Stimulated activated CD4-positive, alpha-beta T cell treated with anti-CD3 and anti-CD28 coated beads, Interleukin-4, amount 100 ng/mL, for 24 hours (primary cell): ENCODE measurements around the gene ITPR1.

Experiments
- DNase-seq: peaks from one replicate; pipeline ENCODE4 v3.0.0-alpha.2; 2020

The ITPR1 gene

GRCh38 chr3:4839278-4839677 is 346.1 kb downstream of the ITPR1 start:
- no peak for DNase-seq

GRCh38 chr3:4841225-4841624 is 348.1 kb downstream of the ITPR1 start:
- no peak for DNase-seq

GRCh38 chr3:4841776-4842440 is 348.8 kb downstream of the ITPR1 start:
- no peak for DNase-seq

- DNase-seq, result no peak
Measured at GRCh38 chr3:4843619-4844018, 350.5 kb downstream of the ITPR1 start.

GRCh38 chr3:4845882-4846281 is 352.7 kb downstream of the ITPR1 start:
- DNase-seq, result no peak

GRCh38 chr3:4846543-4846942 is 353.4 kb downstream of the ITPR1 start:
- DNase-seq, result no peak

GRCh38 chr3:4848176-4848825 is 355.2 kb downstream of the ITPR1 start:
- DNase-seq, result no peak

GRCh38 chr3:4849136-4849535 is 356.0 kb downstream of the ITPR1 start:
- DNase-seq, result no peak

- DNase-seq, result no peak
Measured at GRCh38 chr3:4849739-4850138, 356.6 kb downstream of the ITPR1 start.

- DNase-seq, result peak; percentile 73
Measured at GRCh38 chr3:4850211-4850927, 357.2 kb downstream of the ITPR1 start.

GRCh38 chr3:4850928-4851265 is 357.7 kb downstream of the ITPR1 start:
- DNase-seq, result peak; percentile 55

GRCh38 chr3:4852780-4853748 is 359.9 kb downstream of the ITPR1 start:
- no peak for DNase-seq

GRCh38 chr3:4853749-4854140 is 360.6 kb downstream of the ITPR1 start:
- DNase-seq, result no peak

- no peak for DNase-seq
Measured at GRCh38 chr3:4855676-4856075, 362.5 kb downstream of the ITPR1 start.

- DNase-seq, result no peak
Measured at GRCh38 chr3:4856136-4856535, 363.0 kb downstream of the ITPR1 start.

- DNase-seq, result no peak
Measured at GRCh38 chr3:4856564-4856963, 363.4 kb downstream of the ITPR1 start.

- DNase-seq, result no peak
Measured at GRCh38 chr3:4856986-4857385, 363.8 kb downstream of the ITPR1 start.

- DNase-seq, result no peak
Measured at GRCh38 chr3:4859788-4860187, 366.6 kb downstream of the ITPR1 start.

- DNase-seq, result no peak
Measured at GRCh38 chr3:4862973-4863372, 369.8 kb downstream of the ITPR1 start.

GRCh38 chr3:4864503-4864902 is 371.4 kb downstream of the ITPR1 start:
- no peak for DNase-seq

- DNase-seq, result no peak
Measured at GRCh38 chr3:4865714-4866113, 372.6 kb downstream of the ITPR1 start.

GRCh38 chr3:4866866-4867265 is 373.7 kb downstream of the ITPR1 start:
- no peak for DNase-seq

- DNase-seq, result no peak
Measured at GRCh38 chr3:4877173-4877787, 384.1 kb downstream of the ITPR1 start.
